ENCODE measurements around the gene KIAA1755. TPM values are rescaled to one million over a fixed set of nuclear protein-coding genes. Genes with fewer than 3 reads are reported as not detected.

KIAA1755 gene
- total and polyA plus RNA-seq, 2 experiments from 2014 or later, result 4.0 to 5.1 TPM

GRCh38 chr20:38231531-38232121 is 28.9 kb downstream of the KIAA1755 start:
- no peak overlapping the region for H3K9ac ChIP-seq
- no peaks in the 10 kb centered on the region for H3K36me3 ChIP-seq (ENCODE audit: low read depth)
- no peaks in the 10 kb centered on the region for H3F3A ChIP-seq (ENCODE audit: insufficient read depth)
- no peaks in the 10 kb centered on the region for H3K27me3 ChIP-seq (replicated peaks; ENCODE audit: insufficient read depth)
- TF ChIP-seq EZH2phosphoT487 (IDR thresholded peaks at IDR 0.05; ENCODE audit: insufficient read depth, low read depth) (no peak), EZH2 (IDR thresholded peaks at IDR 0.05; ENCODE audit: insufficient read depth, poor library complexity, severe bottlenecking) (no peak)
- WGBS, 2 experiments (ENCODE audit: low coverage in 1 of 2, low lambda C conversion rate in 2 of 2, missing lambda C conversion rate in 2 of 2), result 14 to 23% methylated on average over 10 of the region's 10 CpGs
- H4K20me1 ChIP-seq (ENCODE audit: insufficient read depth), result no peaks in the 10 kb centered on the region
- no peak overlapping the region for H3K4me3 ChIP-seq
- H3K9me2 ChIP-seq (ENCODE audit: insufficient read depth), result no peaks in the 10 kb centered on the region
- peak overlapping the region; percentile 56; the same call in 1 of the 2 replicates for H2AFZ ChIP-seq
- peak overlapping the region; percentile 23; the same call in 1 of the 2 replicates for H3K27ac ChIP-seq
- H3K9me3 ChIP-seq (ENCODE audit: low read depth), result no peaks in the 10 kb centered on the region
- in situ Hi-C loops (cut with MboI), result loop anchor here (10.0 kb wide), 1 partner anchor 173 kb away; no protein-coding TSS in a partner anchor
- peak; percentile 64 for DNase-seq
- no peaks in the 10 kb centered on the region for H3K79me2 ChIP-seq (ENCODE audit: insufficient read depth)
- peak overlapping the region; percentile 36 for H3K4me2 ChIP-seq (ENCODE audit: unreplicated experiment)
- peaks cover 8% of the 10 kb centered on the region for H3K4me1 ChIP-seq (ENCODE audit: insufficient read depth)

GRCh38 chr20:38230957-38231526 is 29.5 kb downstream of the KIAA1755 start:
- H3K9me2 ChIP-seq (ENCODE audit: insufficient read depth), result no peaks in the 10 kb centered on the region
- H3K36me3 ChIP-seq (ENCODE audit: low read depth), result no peaks in the 10 kb centered on the region
- 0 out of 2 replicates have a peak overlapping the region, but pooled peaks have one; percentile 23 for H3K27ac ChIP-seq
- no peak overlapping the region for H2AFZ ChIP-seq
- H3K4me3 ChIP-seq, result no peak overlapping the region
- H3K79me2 ChIP-seq (ENCODE audit: insufficient read depth), result no peaks in the 10 kb centered on the region
- TF ChIP-seq EZH2 (IDR thresholded peaks at IDR 0.05; ENCODE audit: insufficient read depth, poor library complexity, severe bottlenecking) (no peak), EZH2phosphoT487 (IDR thresholded peaks at IDR 0.05; ENCODE audit: insufficient read depth, low read depth) (no peak)
- H3K4me2 ChIP-seq (ENCODE audit: unreplicated experiment), result no peak overlapping the region
- in situ Hi-C loops (cut with MboI), result loop anchor here (10.0 kb wide), 1 partner anchor 174 kb away; no protein-coding TSS in a partner anchor
- H3K27me3 ChIP-seq (replicated peaks; ENCODE audit: insufficient read depth), result no peaks in the 10 kb centered on the region
- DNase-seq, result no peak
- H3K9ac ChIP-seq, result no peak overlapping the region
- H3F3A ChIP-seq (ENCODE audit: insufficient read depth), result no peaks in the 10 kb centered on the region
- H3K9me3 ChIP-seq (ENCODE audit: low read depth), result no peaks in the 10 kb centered on the region
- 75 to 80% methylated on average over 10 of the region's 10 CpGs for WGBS, 2 experiments (ENCODE audit: low coverage in 1 of 2, low lambda C conversion rate in 2 of 2, missing lambda C conversion rate in 2 of 2)
- H3K4me1 ChIP-seq (ENCODE audit: insufficient read depth), result peaks cover 8% of the 10 kb centered on the region
- no peaks in the 10 kb centered on the region for H4K20me1 ChIP-seq (ENCODE audit: insufficient read depth)

DNA sequence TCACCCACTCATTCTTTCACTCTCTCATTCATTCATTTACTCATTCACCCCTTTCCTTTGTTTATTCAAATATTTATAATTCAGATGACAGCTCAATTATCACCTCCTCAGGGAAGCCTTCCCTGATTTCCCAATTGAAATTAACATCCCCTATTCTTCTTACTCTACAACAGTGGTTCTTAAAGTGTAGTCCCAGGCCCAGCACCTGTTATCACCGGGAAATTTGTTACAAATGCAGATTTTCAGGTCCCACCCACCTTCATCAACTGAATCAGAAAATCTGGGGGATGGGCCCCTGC is 30.3 kb downstream of the KIAA1755 start:
- no peaks in the 10 kb centered on the region for H4K20me1 ChIP-seq (ENCODE audit: insufficient read depth)
- no peaks in the 10 kb centered on the region for H3K27me3 ChIP-seq (replicated peaks; ENCODE audit: insufficient read depth)
- no peak overlapping the region for H3K4me2 ChIP-seq (ENCODE audit: unreplicated experiment)
- H3K4me1 ChIP-seq (ENCODE audit: insufficient read depth), result peaks cover 8% of the 10 kb centered on the region
- H3K9me2 ChIP-seq (ENCODE audit: insufficient read depth), result no peaks in the 10 kb centered on the region
- H3K9ac ChIP-seq, result no peak overlapping the region
- no peak for DNase-seq
- H2AFZ ChIP-seq, result no peak overlapping the region
- H3K79me2 ChIP-seq (ENCODE audit: insufficient read depth), result no peaks in the 10 kb centered on the region
- H3F3A ChIP-seq (ENCODE audit: insufficient read depth), result no peaks in the 10 kb centered on the region
- 3 to 5% methylated on average over 1 of the region's 1 CpG for WGBS, 2 experiments (ENCODE audit: low coverage in 1 of 2, low lambda C conversion rate in 2 of 2, missing lambda C conversion rate in 2 of 2)
- no peak overlapping the region for H3K4me3 ChIP-seq
- H3K9me3 ChIP-seq (ENCODE audit: low read depth), result no peaks in the 10 kb centered on the region
- in situ Hi-C loops (cut with MboI), result loop anchor here (10.0 kb wide), 1 partner anchor 175 kb away; no protein-coding TSS in a partner anchor
- TF ChIP-seq EZH2 (IDR thresholded peaks at IDR 0.05; ENCODE audit: insufficient read depth, poor library complexity, severe bottlenecking) (no peak), EZH2phosphoT487 (IDR thresholded peaks at IDR 0.05; ENCODE audit: insufficient read depth, low read depth) (no peak)
- H3K36me3 ChIP-seq (ENCODE audit: low read depth), result no peaks in the 10 kb centered on the region
- H3K27ac ChIP-seq, result no peak overlapping the region

GRCh38 chr20:38229376-38230252 is 30.9 kb downstream of the KIAA1755 start:
- WGBS, 2 experiments (ENCODE audit: low coverage in 1 of 2, low lambda C conversion rate in 2 of 2, missing lambda C conversion rate in 2 of 2), result 77 to 89% methylated on average over 6 of the region's 6 CpGs
- Histone ChIP-seq H3K4me3 (no peak overlapping the region), H3K36me3 (ENCODE audit: low read depth) (no peaks in the 10 kb centered on the region), H3K9me3 (ENCODE audit: low read depth) (no peaks in the 10 kb centered on the region), H3K9ac (no peak overlapping the region), H4K20me1 (ENCODE audit: insufficient read depth) (no peaks in the 10 kb centered on the region), H3K79me2 (ENCODE audit: insufficient read depth) (no peaks in the 10 kb centered on the region), H3K4me2 (ENCODE audit: unreplicated experiment) (no peak overlapping the region), H2AFZ (no peak overlapping the region), H3K4me1 (ENCODE audit: insufficient read depth) (peaks cover 8% of the 10 kb centered on the region), H3K9me2 (ENCODE audit: insufficient read depth) (no peaks in the 10 kb centered on the region), H3F3A (ENCODE audit: insufficient read depth) (no peaks in the 10 kb centered on the region), H3K27ac (no peak overlapping the region), H3K27me3 (replicated peaks; ENCODE audit: insufficient read depth) (no peaks in the 10 kb centered on the region)
- peak; percentile 50 for DNase-seq
- TF ChIP-seq EZH2 (IDR thresholded peaks at IDR 0.05; ENCODE audit: insufficient read depth, poor library complexity, severe bottlenecking) (no peak), EZH2phosphoT487 (IDR thresholded peaks at IDR 0.05; ENCODE audit: insufficient read depth, low read depth) (no peak)
- in situ Hi-C loops (cut with MboI), result loop anchor here (10.0 kb wide), 1 partner anchor 175 kb away; no protein-coding TSS in a partner anchor
